ENCODE results near the gene ARHGEF11. TPM values are rescaled to one million over a fixed set of nuclear protein-coding genes. Genes with fewer than 3 reads are reported as not detected.

Gene ARHGEF11
- total and polyA plus RNA-seq, 10 donors: 3.4 to 65.3 (median 42.7) TPM

GRCh38 chr1:156921053-156921529 is 124.5 kb downstream of the ARHGEF11 start:
- H3K36me3 ChIP-seq: peaks cover 0 to 7% (median 0%) of the 10 kb centered on the region in 6 donors
- H3K27ac ChIP-seq: no peak overlapping the region
- TF ChIP-seq POLR2A (IDR thresholded peaks at IDR 0.05) (no peak), CTCF (IDR thresholded peaks at IDR 0.05 in 8 of 11, conservative IDR thresholded peaks at IDR 0.05 in 3 of 11) (no peak), POLR2AphosphoS5 (IDR thresholded peaks at IDR 0.05) (no peak)
- H3K4me1 ChIP-seq: peaks cover 3 to 34% (median 20%) of the 10 kb centered on the region in 6 donors
- 69 to 71% (median 69%) methylated on average over 7 of the region's 7 CpGs for WGBS, 5 donors
- H3K9me3 ChIP-seq: peaks cover 0 to 9% (median 0%) of the 10 kb centered on the region in 8 donors
- H3K27me3 ChIP-seq (replicated peaks in 1 of 7): peaks cover 8 to 94% (median 58%) of the 10 kb centered on the region in 7 donors
- no peak overlapping the region for H3K4me3 ChIP-seq
- intact Hi-C loops (cut with DNase I; ENCODE audit: low total_unique reads): no loop called here
- no peak for DNase-seq

DNA sequence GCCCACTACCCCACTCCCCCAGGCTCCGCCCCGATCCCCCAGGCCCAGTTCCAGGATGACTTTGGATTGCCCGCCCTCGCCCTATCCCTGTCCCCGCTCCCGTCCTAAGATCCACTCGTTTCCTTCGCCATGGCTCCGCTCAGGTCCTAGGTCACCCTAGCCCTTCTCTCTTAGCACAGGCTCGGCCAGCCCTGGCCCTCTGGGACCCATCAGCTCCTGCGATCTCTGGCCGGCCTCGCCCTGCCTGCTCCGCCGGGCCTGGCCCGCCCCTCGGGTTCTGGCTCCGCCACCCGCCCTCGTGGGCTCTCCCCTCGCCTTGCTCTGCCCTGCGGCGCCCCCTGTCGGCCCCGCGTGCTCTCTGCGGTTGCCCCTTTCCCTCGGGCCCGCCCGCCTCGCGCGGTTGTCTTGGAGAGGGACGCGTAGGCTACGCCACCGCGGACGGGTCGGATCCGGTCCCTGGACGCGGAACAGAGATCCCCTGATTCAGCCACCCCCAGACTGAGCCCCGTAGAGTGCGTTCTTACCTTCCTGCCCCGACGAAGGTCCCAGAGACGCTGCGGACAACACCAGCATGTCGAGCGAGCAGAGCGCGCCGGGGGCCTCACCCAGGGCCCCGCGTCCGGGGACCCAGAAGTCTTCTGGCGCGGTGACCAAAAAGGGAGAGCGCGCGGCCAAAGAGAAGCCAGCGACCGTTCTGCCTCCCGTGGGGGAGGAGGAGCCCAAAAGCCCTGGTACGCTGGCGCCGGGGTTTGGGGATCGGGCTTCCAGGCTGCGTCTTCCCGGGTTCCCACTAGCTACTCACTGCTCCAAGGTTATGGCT is 125.1 kb downstream of the ARHGEF11 start, which contains the start of gene LRRC71:
LRRC71 (plus strand) TSS at position 400 of the 820 bp plus-strand sequence; CDS start at position 572, 172 bp downstream.
- Histone ChIP-seq H3K36me3 (peaks cover 0 to 12% (median 0%) of the 10 kb centered on the region in 6 donors), H3K27ac (no peak within 1 kb of the TSS), H3K9me3 (peaks cover 0 to 9% (median 0%) of the 10 kb centered on the region in 8 donors), H3K27me3 (replicated peaks in 1 of 7) (peaks cover 8 to 87% (median 52%) of the 10 kb centered on the region in 7 donors), H3K4me3 (peak within 1 kb of the TSS in 2 of 8 donors; percentile 2 to 28), H3K4me1 (peaks cover 3 to 31% (median 20%) of the 10 kb centered on the region in 6 donors)
- WGBS, 5 donors: 12 to 20% (median 15%) methylated on average over 54 to 71 of the region's 71 CpGs
- no peak for TF ChIP-seq POLR2A (IDR thresholded peaks at IDR 0.05)
- TF ChIP-seq POLR2AphosphoS5 (IDR thresholded peaks at IDR 0.05): peak; percentile 37 to 77 (median 70)
- peak; percentile 59 to 89 (median 81) for TF ChIP-seq CTCF (IDR thresholded peaks at IDR 0.05 in 8 of 11, conservative IDR thresholded peaks at IDR 0.05 in 3 of 11)
- DNase-seq: peak; percentile 87
- intact Hi-C loops (cut with DNase I; ENCODE audit: low total_unique reads): no loop called here

- TF ChIP-seq POLR2AphosphoS5 (IDR thresholded peaks at IDR 0.05) (peak in 1 of 3 donors; percentile 24), POLR2A (IDR thresholded peaks at IDR 0.05) (no peak), CTCF (IDR thresholded peaks at IDR 0.05 in 8 of 11, conservative IDR thresholded peaks at IDR 0.05 in 3 of 11) (no peak)
- intact Hi-C loops (cut with DNase I; ENCODE audit: low total_unique reads): no loop called here
- Histone ChIP-seq H3K27ac (no peak overlapping the region), H3K9me3 (peaks cover 0 to 9% (median 0%) of the 10 kb centered on the region in 8 donors), H3K4me3 (no peak overlapping the region), H3K27me3 (replicated peaks in 1 of 7) (peaks cover 0 to 62% (median 0%) of the 10 kb centered on the region in 7 donors), H3K4me1 (peaks cover 0 to 30% (median 2%) of the 10 kb centered on the region in 6 donors), H3K36me3 (peaks cover 0 to 61% (median 7%) of the 10 kb centered on the region in 6 donors)
- 77 to 90% (median 81%) methylated on average over 8 to 9 of the region's 9 CpGs for WGBS, 5 donors
- no peak for DNase-seq
Measured at GRCh38 chr1:156914440-156914856, 131.1 kb downstream of the ARHGEF11 start.

Measured in spleen (tissue), 11 donors.